GM19238 (cell line): ENCODE measurements around the gene IGFN1.
"Not testable (repeated sequence)": the region's sequence is repeated elsewhere in the genome, so short reads cannot be mapped to it uniquely, and the experiment has no call there.

Experiments
- DNase-seq: peaks from one replicate; pipeline ENCODE4 v3.0.0; 2011; ENCODE audit warnings: low spot score; ENCODE audit not compliant: insufficient read length

The IGFN1 gene

GRCh38 chr1:201163036-201163435, 27.6 kb upstream of the IGFN1 start:
- not testable (repeated sequence) for DNase-seq

- no peak for DNase-seq
These were observed 26.9 kb upstream of the IGFN1 start for GRCh38 chr1:201163707-201164106.

DNA sequence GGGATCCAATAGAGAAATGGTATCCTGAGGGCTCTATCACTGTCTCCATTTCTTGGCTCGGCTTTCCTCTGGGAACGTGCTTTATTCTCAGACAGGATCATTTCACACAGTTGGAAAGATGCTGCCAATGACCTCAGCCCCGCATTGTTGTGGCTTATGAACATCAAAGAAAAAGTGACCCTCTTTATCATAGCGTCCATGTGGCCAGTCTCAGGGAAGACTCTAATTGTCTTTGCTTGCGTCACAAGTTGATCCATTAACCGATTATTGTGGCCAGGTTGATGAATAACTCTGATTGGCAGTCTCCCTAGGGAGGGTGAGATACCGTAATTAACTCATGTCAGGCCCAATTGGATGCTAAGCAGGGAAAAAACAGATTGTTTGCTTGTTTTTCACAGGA, 26.0 kb upstream of the IGFN1 start:
- DNase-seq = no peak

GRCh38 chr1:201167041-201167991, 23.3 kb upstream of the IGFN1 start:
- no peak for DNase-seq

DNA sequence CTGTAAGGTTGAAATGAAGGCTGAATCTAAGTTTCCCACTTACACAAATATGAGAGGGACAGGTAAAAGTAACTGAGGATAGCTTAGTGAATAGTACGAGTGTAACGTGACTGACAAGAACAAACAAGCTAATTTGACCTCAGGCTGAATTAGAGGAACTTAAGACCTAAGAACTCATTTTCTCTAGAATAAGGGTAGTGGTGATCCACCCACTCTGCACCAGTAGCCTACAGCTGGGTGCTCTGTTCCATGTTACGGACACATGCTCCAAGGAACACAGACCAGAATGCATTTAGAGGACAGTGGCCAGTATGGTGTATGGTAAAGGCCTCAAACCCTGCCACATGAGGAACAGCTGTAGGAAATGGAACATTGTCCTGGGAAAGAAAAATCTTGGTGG, 21.4 kb upstream of the IGFN1 start:
- DNase-seq = no peak

GRCh38 chr1:201169971-201170532, 20.6 kb upstream of the IGFN1 start:
- no peak for DNase-seq

DNA sequence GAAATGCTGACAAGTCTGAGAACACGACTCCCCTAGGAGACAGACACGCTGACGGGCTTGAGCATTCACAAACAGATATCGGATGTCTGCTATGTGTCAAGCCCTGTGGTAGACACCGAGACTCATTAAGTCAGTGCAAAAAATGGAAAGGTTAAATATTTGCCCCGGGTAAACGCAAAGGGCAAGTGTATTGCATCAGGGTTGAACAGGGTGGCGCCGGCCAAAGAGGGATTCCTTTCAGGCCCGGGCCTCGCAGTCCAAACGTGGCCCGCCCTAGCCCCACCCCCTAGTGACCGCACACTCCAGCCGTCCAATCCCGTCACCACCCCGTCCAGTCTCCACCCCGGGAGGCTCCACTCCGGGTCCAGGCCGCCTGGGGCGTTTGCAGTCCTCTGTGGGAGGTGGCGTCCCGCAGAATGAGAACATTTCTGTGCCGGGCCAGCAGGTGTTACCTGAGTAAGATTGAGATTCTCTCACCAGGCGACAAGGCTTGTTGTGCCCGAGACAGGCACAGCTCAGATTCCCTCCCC, 20.0 kb upstream of the IGFN1 start:
- peak; percentile 88 for DNase-seq

- DNase-seq = peak; percentile 49
These were observed 19.3 kb upstream of the IGFN1 start for GRCh38 chr1:201171063-201172036.

GRCh38 chr1:201172326-201172725, 18.3 kb upstream of the IGFN1 start:
- no peak for DNase-seq

DNA sequence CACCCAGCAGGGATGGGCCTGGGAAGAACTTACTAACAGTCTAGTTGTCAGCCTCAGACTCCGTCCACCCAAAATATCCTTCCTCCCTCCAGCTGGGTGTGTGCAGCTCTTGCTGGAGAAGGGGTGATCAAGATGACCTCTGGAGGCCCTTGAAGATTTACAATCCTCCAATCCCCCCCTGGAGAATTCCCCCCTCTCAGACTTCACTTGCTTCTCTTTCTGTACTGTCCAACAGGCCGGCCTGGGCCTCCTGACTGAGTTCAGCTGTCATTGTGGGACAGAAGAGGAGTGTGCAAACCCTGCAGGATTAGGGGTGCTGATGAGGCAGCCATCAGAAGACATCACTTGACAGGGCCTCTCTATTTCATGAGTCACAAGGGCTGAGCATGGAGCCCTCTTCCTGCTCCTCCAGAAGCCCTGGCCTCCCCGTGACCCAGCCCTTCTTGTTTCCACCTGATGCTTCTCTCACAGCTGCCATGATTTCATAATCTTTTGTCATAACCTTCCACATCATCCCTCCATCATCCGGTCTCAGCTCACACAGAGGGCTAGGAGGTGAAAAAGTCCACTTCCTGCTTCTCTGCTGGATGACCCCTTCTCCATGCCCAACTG, 17.5 kb upstream of the IGFN1 start:
- DNase-seq = no peak

DNA sequence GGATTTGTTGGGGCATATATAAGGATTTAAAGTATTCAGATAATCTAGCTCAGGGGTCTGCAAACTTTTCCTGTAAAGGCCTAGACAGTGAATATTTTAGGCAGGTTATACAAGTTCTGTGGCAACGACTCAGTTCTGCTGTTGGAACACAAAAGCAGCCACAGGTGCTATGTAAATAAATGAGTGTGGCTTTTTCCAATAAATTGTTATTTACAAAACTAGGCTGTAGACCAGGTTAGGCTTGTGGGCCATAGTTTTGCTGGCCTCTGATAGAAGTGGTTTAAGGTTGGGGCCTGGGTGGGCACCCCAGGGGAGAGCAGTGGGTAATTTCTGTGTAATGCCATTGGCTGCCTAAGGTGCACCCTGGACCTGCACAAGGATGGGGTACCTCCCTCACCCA, 16.9 kb upstream of the IGFN1 start:
- no peak for DNase-seq

GRCh38 chr1:201175820-201176500, 14.7 kb upstream of the IGFN1 start:
- no peak for DNase-seq

DNA sequence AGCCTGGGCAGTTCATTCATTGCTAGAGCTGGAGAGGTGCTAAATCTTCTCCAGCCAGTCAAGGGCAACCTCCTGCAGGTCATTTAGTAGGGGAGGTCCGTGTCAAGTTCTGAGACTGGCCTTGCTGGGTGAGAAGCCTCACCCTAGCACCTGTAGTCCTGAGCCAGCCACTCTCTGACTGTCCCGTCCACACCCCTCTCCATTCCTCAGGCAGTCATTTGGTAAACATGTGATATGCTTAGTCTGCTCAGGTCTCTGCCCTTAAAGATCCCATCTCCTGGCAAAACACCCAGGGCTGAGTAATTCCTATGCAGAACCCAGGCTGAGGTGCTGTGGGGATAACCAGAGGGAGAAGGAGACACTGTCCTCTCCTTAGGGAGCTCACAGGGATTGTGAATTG, 13.7 kb upstream of the IGFN1 start:
- no peak for DNase-seq

DNA sequence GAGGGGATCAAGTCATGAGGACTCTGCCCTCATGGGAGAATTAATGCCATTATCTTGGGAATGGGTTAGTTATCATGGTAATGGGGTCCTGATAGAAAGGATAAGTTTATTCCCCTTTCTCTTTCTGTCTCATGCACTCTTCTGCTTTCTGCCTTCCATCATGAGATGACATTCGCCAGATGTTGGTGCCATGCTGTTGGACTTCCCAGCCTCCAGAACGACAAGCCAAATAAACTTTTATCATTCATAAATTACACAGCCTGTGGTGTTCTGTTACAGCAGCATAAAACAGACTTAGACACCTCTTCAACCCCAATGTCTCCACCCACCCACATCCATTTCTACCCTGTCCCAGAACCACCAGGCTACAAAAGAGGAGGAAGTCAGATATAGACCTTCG, 11.9 kb upstream of the IGFN1 start:
- no peak for DNase-seq

DNA sequence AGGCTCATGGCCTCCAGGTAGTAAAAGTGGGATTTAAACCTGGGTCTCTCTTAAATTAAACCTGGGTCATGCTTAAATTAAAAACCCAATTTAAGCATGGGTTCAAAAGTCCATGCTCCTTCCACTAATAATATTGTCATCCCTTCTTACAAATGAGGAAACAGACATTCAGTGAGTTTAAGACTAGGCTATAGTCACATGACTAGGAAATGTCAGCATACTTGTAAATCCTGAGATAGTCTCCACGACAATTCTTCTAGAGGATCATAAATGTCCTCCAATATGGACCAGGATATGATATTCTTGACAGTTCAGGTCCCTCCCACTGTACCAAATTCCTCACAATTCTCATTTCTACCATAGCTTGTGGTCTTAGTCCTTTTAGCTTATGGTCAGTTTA, 10.5 kb upstream of the IGFN1 start:
- no peak for DNase-seq

- no peak for DNase-seq
These were observed 9.7 kb upstream of the IGFN1 start for GRCh38 chr1:201180901-201181300.

- DNase-seq = no peak
These were observed 9.3 kb upstream of the IGFN1 start for GRCh38 chr1:201181323-201181722.

DNA sequence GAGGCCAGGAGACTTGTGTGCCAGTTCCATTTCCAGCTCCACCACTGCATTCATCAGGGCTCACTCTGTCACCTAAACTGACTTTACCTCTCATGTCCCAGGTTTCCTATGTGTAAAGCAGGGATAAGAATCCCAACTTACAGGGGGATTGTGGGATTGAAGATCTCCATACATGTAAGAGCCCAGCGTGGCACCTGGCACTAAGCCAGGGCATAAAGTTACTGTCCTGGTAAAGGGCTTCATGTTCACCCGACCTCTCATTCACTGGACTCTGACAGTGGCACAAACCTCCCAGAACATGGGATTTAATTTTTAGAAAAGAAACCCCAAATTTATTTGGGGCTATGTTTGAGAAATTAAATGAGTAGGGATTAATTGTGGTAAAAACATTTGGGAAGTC, 8.9 kb upstream of the IGFN1 start:
- no peak for DNase-seq

DNA sequence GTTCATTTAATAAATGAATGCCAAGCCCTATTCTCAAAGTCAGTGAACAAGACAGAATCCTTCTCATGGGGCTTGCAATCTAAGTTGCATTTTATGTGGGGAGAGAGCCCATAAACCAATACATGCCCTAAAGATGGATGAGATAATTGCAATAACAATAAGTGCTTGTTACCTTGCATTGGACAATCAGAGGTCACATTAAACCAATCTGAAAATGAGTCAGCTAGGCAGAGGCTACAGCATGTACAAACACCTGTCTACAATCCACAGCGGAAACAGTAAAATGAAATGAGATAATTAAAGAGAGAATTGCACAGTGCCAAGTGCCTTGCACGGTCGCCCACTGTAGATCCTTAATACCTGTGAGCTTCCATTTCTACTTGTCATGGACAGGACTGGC, 7.4 kb upstream of the IGFN1 start:
- no peak for DNase-seq

- DNase-seq = no peak
These were observed 6.9 kb upstream of the IGFN1 start for GRCh38 chr1:201183753-201184152.
